Thyroid gland (tissue), 4 donors: ENCODE measurements around the gene CNOT9.

Experiments used
- CTCF ChIP-seq, 6 experiments: fragments of 200-600 bp in 3 of 6; fragments of 450-650 bp in 3 of 6; sonication (generic) in 3 of 6; IDR thresholded peaks; one replicate each; pipeline ENCODE4 v1.5.1; 2016 to 2019; ENCODE audit warnings: antibody characterized with exemption in 6 of 6, mild to moderate bottlenecking in 2 of 6, inconsistent platforms in 1 of 6, moderate library complexity in 1 of 6
- POLR2A ChIP-seq, 2 donors: fragments of 450-650 bp; IDR thresholded peaks; one replicate each; pipeline ENCODE4 v1.6.1; 2017; ENCODE audit warnings: antibody characterized with exemption in 2 of 2, mild to moderate bottlenecking in 2 of 2, moderate library complexity in 1 of 2

- TF ChIP-seq CTCF (IDR thresholded peaks at IDR 0.05) (no peak), POLR2A (IDR thresholded peaks at IDR 0.05) (no peak)
These were observed 9.7 kb downstream of the CNOT9 start for GRCh38 chr2:218578272-218578877.
